Spleen (tissue), 11 donors: Measurements from ENCODE around the gene TEX10. TPM values are rescaled to one million over a fixed set of nuclear protein-coding genes. Genes with fewer than 3 reads are reported as not detected.
A peak's percentile ranks its signal among the peaks of the same experiment; 100 is the strongest.

ENCODE experiments used
- DNase-seq: peaks from one replicate; pipeline ENCODE4 v3.0.0-alpha.2; 2020
- H3K27ac ChIP-seq, 8 donors: fragments of 200-600 bp; sonication (generic) in 7 of 8; 1 replicate in 4 of 8; 2 replicates in 4 of 8; pipeline versions ENCODE4 v1.5.0 to v1.8.0; 2016 to 2021; ENCODE audit warnings: inconsistent platforms in 4 of 8, mild to moderate bottlenecking in 4 of 8, moderate library complexity in 1 of 8
- H3K27me3 ChIP-seq, 7 donors: fragments of 200-600 bp; sonication (generic) in 6 of 7; replicated peaks in 1 of 7; 1 replicate in 4 of 7; 2 replicates in 3 of 7; pipeline versions ENCODE4 v1.5.0 to v1.8.0; 2016 to 2021; ENCODE audit warnings: inconsistent platforms in 3 of 7, mild to moderate bottlenecking in 1 of 7
- H3K36me3 ChIP-seq, 6 donors: fragments of 200-600 bp; sonication (generic) in 5 of 6; 1 replicate in 4 of 6; 2 replicates in 2 of 6; pipeline versions ENCODE4 v1.5.0 to v1.8.0; 2016 to 2021; ENCODE audit warnings: inconsistent platforms in 2 of 6
- H3K4me1 ChIP-seq, 6 donors: fragments of 200-600 bp; sonication (generic) in 5 of 6; 1 replicate in 3 of 6; 2 replicates in 3 of 6; pipeline versions ENCODE4 v1.5.0 to v1.8.0; 2016 to 2021; ENCODE audit warnings: inconsistent platforms in 3 of 6
- H3K4me3 ChIP-seq, 8 donors: fragments of 200-600 bp; sonication (generic) in 7 of 8; 1 replicate in 4 of 8; 2 replicates in 4 of 8; pipeline versions ENCODE4 v1.5.0 to v1.8.0; 2016 to 2021; ENCODE audit warnings: inconsistent platforms in 4 of 8, mild to moderate bottlenecking in 4 of 8, moderate library complexity in 2 of 8
- H3K9me3 ChIP-seq, 8 donors: fragments of 200-600 bp; sonication (generic) in 7 of 8; 1 replicate in 4 of 8; 2 replicates in 4 of 8; pipeline versions ENCODE4 v1.5.0 to v1.8.0; 2016 to 2021; ENCODE audit warnings: inconsistent platforms in 4 of 8
- CTCF ChIP-seq, 11 experiments: fragments of 200-600 bp in 7 of 11; fragments of 450-650 bp in 4 of 11; sonication (generic) in 4 of 11; IDR thresholded peaks in 8 of 11; conservative IDR thresholded peaks in 3 of 11; 1 replicate in 7 of 11; 2 replicates in 4 of 11; pipeline versions ENCODE4 v1.4.0 to v1.8.0; 2016 to 2021; ENCODE audit warnings: antibody characterized with exemption in 11 of 11, inconsistent platforms in 4 of 11, mild to moderate bottlenecking in 1 of 11
- POLR2A ChIP-seq, 3 donors: fragments of 450-650 bp; IDR thresholded peaks; one replicate each; pipeline ENCODE4 v1.5.1; 2017; ENCODE audit warnings: antibody characterized with exemption in 3 of 3, mild to moderate bottlenecking in 1 of 3
- POLR2AphosphoS5 ChIP-seq, 3 donors: sonication (generic); formaldehyde crosslinking; IDR thresholded peaks; one replicate each; pipeline ENCODE4 v1.5.1; 2017; ENCODE audit warnings: antibody characterized with exemption in 3 of 3
- WGBS, 5 donors: extraction: QIAGEN DNeasy Blood & Tissue Kit in 3 of 5; methylation state at CpG; one replicate each; pipeline versions ENCODE4 v1.1.5 to v1.1.7; 2013 to 2018; 5-methylcytosine and 5-hydroxymethylcytosine counted together
- intact Hi-C: fragments of 100-400 bp; cut with DNase I; formaldehyde crosslinking; loops from one replicate; pipeline ENCODE4 v1.15.0; 2023; ENCODE audit warnings: low total_unique reads
- polyA plus RNA-seq, 3 donors: library from polyadenylated mRNA; stranded (reverse); fragments of 200-250 nt; gene quantifications; one replicate each; pipeline ENCODE4 v1.2.1, GENCODE V29; 2013
- total RNA-seq, 7 donors: library from RNA; depleted of rRNA in 3 of 7; stranded (reverse); fragments of >200 nt in 3 of 7; fragmentation: NEBNext Ultra II Directional in 4 of 7; extraction: Animal tissue kit (Norgen Biotek cat#: 25700) in 4 of 7; gene quantifications; one replicate each; pipeline versions ENCODE4 v1.1.0 to v1.2.1, GENCODE V29; 2016 to 2021
- donor health status: healthy with polysubstance abuse.
- donor health status: DM: no; HTN: no; CAD: no; lungs with moderate emphysema.
- donor health status: DM: no; HTN: no; CAD: no.
- donor health status: Bipolar disorder and iron deficiency.
- donor health status: healthy.
- donor health status: DM: no; HTN: no; CAD: no.
- donor health status: DM: yes; HTN: yes; CAD: no.

Gene TEX10
- total and polyA plus RNA-seq, 10 donors, result 8.6 to 26.0 (median 17.0) TPM

DNA sequence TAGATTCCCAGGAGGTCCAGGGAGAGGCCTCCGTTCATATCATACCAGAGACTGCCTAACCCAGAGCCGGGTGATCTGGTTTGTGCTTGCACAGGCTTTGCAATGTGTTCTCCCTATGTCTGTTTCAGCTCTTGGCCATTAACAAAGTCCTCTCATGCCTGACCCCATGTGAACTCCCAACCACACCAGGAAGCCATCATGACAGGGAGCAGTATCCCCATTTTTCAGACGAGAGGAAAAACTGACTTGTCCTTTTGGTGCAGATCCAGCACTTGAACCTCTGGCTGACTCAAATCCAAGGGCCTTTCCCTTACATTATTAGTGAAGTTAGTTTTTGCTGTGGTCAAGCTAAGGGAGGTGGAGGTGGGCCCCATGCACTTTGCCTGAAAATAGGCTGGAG is 58.4 kb downstream of the TEX10 start:
- WGBS, 5 donors, result 76 to 88% (median 85%) methylated on average over 3 of the region's 3 CpGs
- TF ChIP-seq CTCF (IDR thresholded peaks at IDR 0.05 in 8 of 11, conservative IDR thresholded peaks at IDR 0.05 in 3 of 11) (no peak), POLR2AphosphoS5 (IDR thresholded peaks at IDR 0.05) (no peak), POLR2A (IDR thresholded peaks at IDR 0.05) (no peak)
- intact Hi-C loops, result no loop called here

GRCh38 chr9:100292414-100292813 is 60.3 kb downstream of the TEX10 start:
- Histone ChIP-seq H3K4me1 (no peaks in the 10 kb centered on the region), H3K4me3 (no peak overlapping the region), H3K9me3 (peaks cover 0 to 13% (median 10%) of the 10 kb centered on the region in 8 donors), H3K27ac (no peak overlapping the region), H3K36me3 (peaks cover 3 to 100% (median 57%) of the 10 kb centered on the region in 6 donors), H3K27me3 (no peaks in the 10 kb centered on the region)
- DNase-seq, result no peak
- intact Hi-C loops, result no loop called here
- WGBS, 5 donors, result 96 to 99% (median 96%) methylated on average over 12 to 13 of the region's 13 CpGs
- TF ChIP-seq CTCF (IDR thresholded peaks at IDR 0.05 in 8 of 11, conservative IDR thresholded peaks at IDR 0.05 in 3 of 11), result no peak
- TF ChIP-seq POLR2AphosphoS5 (IDR thresholded peaks at IDR 0.05), result peak in 1 of 3 donors; percentile 27
- no peak for TF ChIP-seq POLR2A (IDR thresholded peaks at IDR 0.05)

More for the DNA sequence above, 58.4 kb downstream of the TEX10 start:
- DNase-seq, result no peak
- Histone ChIP-seq H3K4me1 (no peaks in the 10 kb centered on the region), H3K36me3 (peaks cover 3 to 100% (median 54%) of the 10 kb centered on the region in 6 donors), H3K4me3 (no peak overlapping the region), H3K27me3 (no peaks in the 10 kb centered on the region), H3K27ac (no peak overlapping the region), H3K9me3 (no peaks in the 10 kb centered on the region)

DNA sequence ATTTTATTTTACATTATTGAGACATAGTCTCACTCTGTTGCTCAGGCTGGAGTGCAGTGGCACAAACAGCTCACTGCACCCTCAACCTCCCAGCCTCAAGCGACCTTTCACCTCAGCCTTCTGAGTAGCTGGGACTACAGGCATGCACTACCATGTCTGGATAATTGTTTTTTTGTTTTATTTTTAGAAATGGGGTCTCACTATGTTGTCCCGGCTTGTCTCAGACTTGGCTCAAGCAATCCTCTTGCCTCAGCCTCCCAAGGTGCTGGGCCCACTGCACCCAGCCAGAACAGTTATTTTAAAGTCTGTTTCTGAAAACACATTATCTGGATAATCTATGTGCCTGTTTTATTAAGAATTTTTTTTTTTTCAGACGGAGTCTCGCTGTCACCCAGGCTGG is 62.0 kb downstream of the TEX10 start:
- WGBS, 5 donors, result 96 to 97% (median 97%) methylated on average over 4 of the region's 4 CpGs
- peaks cover 3 to 100% (median 61%) of the 10 kb centered on the region in 6 donors for H3K36me3 ChIP-seq
- intact Hi-C loops, result no loop called here
- H3K4me1 ChIP-seq, result no peaks in the 10 kb centered on the region
- no peak for TF ChIP-seq CTCF (IDR thresholded peaks at IDR 0.05 in 8 of 11, conservative IDR thresholded peaks at IDR 0.05 in 3 of 11)
- no peak for TF ChIP-seq POLR2AphosphoS5 (IDR thresholded peaks at IDR 0.05)
- no peak for TF ChIP-seq POLR2A (IDR thresholded peaks at IDR 0.05)
- H3K27me3 ChIP-seq, result no peaks in the 10 kb centered on the region
- H3K27ac ChIP-seq, result no peak overlapping the region
- no peak for DNase-seq
- no peak overlapping the region for H3K4me3 ChIP-seq
- H3K9me3 ChIP-seq, result peaks cover 0 to 24% (median 17%) of the 10 kb centered on the region in 8 donors

DNA sequence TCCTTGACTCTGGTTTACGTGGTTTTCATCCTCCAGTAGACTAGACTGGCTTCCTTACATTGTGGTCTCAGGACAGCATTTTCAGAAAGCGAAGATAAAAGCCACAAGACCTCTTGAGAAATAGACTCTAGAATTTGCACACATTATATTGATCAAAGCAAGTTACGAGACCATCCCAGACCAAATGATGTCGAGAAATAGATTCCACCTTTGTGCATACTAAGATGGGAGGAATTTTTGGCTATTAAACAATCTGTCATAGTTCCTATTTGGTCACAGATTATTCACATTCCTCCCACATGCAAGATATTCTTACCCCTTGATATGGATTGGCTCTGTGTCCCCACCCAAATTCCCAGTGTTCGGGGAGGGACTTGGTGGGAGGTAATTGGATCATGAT is 65.6 kb downstream of the TEX10 start:
- DNase-seq, result no peak
- 82 to 90% (median 89%) methylated on average over 5 of the region's 5 CpGs for WGBS, 5 donors
- H3K27ac ChIP-seq, result no peak overlapping the region
- H3K27me3 ChIP-seq, result no peaks in the 10 kb centered on the region
- H3K4me3 ChIP-seq, result no peak overlapping the region
- H3K4me1 ChIP-seq, result no peaks in the 10 kb centered on the region
- intact Hi-C loops, result no loop called here
- H3K36me3 ChIP-seq, result peaks cover 7 to 100% (median 57%) of the 10 kb centered on the region in 6 donors
- TF ChIP-seq POLR2AphosphoS5 (IDR thresholded peaks at IDR 0.05), result no peak
- TF ChIP-seq POLR2A (IDR thresholded peaks at IDR 0.05), result no peak
- no peak for TF ChIP-seq CTCF (IDR thresholded peaks at IDR 0.05 in 8 of 11, conservative IDR thresholded peaks at IDR 0.05 in 3 of 11)
- peaks cover 0 to 41% (median 32%) of the 10 kb centered on the region in 8 donors for H3K9me3 ChIP-seq
